KG1 (cell line): ENCODE results near the gene STPG2.

ENCODE experiments used
- DNase-seq: peaks from one replicate; lab custom pipeline; 2025; lab: John Stamatoyannopoulos, UW

Gene STPG2

DNA sequence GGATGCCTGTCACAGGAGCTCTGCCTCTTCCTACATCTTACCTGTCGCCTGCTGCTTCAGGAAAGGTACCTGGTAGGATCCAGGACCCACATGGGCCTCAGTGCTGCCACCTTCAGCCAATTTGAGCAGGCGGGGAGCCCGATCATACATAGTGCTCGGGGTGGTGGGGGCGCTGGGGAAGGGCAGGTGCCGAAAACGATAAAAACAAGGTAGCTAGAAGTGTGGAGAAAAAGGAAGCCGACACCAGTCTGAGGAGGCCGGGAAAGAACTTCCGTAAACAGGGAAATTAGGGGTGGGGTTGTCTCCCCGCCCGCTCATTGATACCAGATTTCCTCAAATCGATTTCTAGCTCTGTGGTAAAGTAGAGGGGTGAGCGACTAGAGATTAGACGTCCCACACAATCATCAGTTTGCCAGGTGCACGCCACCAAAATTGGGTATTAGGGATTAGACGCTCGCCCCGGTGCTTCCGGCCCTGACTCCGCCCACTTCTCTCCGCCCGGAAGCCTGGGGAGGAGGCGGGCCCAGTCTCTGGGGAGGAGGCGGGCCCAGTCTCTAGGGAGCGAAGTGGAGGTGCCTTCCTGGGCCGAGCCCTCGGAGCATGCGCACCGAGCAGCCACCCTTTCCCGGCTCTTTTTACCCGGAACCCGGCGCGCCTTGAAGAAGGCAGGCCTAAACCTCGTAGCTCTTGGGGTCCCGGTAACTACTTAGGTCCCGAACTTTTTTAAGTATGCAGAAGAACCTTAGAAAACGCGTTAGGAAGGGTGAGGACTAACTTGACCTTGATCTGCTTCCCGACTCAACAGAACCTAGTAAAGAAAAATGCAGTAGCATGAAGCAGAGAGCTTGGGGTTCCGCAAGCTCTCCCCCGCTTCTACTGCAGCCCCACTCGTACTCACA lies at the start of gene STPG2:
Gene STPG2 (minus strand): TSS at position 476 of the 899 bp plus-strand sequence.
- DNase-seq, result peak; percentile 89

DNA sequence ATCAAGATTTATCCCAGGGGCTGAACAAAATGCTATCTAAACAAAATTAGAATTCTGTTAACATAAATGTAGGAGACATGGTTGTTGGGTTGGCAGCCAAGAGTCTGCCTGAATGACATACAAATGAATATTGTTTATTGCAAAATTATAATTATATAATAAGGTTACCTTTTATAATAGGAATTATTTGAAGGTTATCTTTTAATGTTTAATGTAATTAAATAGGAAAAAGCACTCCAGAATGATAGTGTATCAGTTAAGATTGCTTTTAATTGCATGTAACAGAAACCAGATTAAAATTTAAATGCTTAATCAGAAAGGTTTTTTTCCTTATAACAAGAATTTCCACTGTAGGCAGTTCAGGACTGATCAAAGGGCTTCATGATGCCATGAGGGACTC lies 42.0 kb upstream of the STPG2 start:
- no peak for DNase-seq

DNA sequence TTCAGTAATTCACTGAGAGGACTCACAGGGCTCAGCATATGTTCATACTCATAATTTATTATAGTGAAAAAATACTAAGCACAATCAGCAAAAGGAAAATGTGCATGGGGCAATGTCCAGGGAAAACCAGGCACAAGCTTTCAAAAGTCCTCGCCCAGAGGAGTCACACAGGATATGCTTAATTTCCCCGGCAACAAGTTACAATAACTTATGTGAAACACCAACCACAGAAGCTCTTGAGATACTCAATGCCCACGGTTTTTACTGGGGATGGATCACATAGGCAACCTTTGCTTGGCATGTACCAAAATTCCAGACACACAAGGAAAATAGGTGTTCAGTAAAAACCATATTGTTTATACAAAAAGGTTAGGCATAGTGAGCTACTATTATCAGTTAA lies 38.5 kb upstream of the STPG2 start:
- no peak for DNase-seq

DNA sequence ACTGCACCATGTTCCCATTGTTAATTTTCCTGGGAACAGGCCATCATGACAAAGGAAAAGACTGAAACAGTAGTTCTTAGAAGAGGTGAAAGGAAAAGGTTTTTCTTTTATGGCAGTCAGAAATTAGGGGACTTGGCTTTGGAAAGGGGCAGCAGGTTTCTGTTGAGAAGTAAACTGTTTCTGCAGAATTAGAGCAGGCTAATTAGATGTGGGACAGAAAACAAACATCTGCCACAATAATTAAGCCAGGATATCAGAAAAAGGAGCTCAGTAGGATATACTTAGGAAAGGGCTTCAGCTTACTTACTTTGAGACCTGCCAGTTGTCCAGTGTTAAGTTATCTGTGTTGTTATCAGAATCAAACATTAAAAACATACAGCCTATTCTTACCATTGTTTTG lies 36.7 kb upstream of the STPG2 start:
- no peak for DNase-seq

DNA sequence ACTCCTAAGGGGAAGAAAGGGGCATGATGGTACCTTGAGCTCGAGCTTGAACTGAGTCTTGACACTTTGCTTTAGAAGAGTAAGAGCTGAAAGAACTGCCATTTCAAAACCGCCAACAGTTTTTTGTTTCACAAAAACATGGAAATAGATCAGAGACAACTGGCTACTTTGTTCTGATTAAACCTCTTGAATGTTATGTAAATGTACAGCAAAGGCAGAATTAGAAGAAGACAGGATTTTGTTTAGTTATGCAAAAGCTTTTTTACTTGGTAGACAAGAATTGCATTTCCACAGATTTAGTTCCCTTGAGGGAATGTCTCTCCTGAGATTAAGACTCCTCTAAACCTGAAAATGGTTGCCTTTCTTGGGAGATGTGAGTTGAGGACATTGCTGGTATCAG lies 33.3 kb upstream of the STPG2 start:
- no peak for DNase-seq

DNA sequence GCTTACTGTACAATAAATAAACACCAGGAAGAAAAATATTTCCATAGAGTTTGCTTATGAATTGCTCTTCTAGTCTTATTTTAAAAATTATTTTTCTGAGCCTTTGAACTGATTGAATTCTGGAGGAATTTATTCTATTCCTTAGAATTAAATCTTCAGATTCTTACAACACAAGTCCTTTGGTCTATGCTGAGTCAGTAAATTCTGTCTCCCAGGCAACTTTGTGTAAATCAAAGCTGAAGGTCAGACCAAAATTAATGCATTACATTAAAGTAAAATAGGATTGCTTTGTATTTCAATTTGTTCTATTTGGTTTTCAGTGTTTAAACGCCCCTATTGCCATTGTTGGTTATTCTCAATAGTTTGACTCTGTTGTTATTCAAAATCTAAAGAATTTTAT lies 26.8 kb upstream of the STPG2 start:
- DNase-seq, result no peak

DNA sequence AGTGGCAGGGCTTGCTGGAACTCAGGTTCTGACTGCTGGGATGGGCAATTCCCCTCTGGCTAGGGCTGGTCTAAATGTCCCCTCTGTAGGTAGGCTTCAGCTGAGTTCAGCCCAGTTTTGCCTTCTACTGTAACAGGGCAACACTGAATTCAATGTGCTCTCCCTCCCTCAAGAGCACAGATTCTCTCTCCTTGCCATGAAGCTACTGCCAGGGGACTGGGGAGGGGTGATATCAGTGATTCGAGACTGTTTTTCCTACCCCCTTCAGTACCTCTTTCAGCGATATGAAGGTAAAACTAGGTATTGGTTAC lies 23.4 kb upstream of the STPG2 start:
- no peak for DNase-seq

DNA sequence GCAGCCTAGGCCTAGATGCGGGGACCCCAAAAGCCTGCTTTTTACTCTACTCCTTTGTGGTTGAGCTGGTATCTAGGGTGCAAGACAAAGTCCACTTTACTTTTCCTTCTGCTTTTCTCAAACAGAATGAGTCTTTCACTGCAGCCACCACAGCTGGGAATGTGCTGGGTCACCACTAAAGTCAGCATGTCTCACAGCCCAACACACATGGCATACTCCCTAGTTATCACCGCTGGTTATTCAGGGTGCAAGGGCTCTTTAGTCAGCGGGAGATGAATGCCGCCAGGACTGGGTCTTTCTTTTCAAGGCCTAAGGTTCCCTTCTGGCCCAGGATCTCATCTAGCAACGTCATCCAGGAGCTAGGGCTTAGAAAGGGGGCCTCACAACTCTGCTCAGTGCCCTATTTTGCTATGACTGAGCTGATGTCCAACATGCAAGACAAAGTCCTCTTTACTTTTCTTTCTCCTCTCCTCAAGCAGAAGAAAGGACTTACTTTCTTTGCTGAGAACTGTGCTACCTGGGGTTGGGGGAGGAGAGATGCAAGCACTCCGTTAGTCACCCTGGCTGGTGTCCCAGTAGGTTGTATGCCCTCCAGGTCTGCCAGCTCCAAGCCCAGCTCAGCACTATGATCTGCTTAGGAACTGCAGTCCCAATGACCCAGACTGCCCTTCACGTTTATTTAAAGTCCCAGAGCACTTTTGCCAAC lies 22.9 kb upstream of the STPG2 start:
- DNase-seq, result no peak

DNA sequence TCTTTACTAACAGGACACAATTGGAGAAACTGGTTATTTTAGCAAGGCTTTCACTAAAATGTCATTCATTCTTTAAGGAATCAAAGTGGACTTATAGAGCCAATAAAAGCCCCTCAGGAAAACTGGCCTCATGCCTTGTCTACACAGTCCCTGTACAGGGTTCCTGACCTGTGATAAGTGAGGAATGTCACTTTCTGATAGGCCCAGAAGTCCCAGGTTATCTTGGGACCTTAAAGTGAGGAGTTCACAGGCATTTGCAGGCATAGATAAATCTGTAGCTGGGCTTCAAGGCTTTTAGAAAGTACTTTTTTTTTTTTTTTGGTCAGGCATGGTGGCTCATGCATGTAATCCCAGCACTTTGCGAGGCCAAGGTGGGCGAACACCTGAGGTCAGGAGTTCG lies 19.4 kb upstream of the STPG2 start:
- DNase-seq, result no peak

DNA sequence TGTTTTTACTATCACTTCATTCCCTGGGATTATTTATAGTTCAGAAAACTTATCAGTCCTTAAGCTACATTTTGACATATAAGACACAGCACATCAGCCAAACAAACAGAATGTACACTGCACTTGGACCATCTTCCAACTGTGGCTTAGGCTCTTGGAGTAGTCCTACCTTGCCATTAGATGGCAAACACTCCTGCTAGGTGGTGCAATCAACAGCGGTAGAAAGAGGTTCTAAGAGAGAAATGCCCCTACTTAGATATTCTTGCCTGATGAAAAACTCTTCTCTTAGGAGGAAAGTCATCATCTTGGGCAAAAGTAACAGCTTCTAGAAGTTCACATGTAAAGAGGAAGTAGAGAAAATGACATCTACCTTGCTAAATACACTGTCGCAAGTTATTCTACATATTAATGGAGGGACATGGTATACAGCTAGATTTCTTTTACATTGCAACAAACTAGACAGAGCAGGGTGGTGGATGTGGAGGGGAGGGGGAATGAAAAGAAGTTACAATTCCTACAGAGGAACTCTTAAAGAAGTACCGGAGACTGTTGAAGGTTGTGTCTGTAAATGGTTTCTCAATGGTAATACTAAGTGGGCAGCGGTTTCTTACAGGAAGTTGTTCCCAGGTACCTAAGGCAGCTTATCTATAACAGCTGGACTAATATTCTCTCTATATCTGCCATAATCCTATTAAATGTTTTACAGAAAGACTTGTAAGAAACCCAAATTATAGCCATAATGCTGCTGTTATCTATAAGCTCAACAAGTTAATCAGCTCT lies 8.1 kb upstream of the STPG2 start:
- DNase-seq, result no peak

DNA sequence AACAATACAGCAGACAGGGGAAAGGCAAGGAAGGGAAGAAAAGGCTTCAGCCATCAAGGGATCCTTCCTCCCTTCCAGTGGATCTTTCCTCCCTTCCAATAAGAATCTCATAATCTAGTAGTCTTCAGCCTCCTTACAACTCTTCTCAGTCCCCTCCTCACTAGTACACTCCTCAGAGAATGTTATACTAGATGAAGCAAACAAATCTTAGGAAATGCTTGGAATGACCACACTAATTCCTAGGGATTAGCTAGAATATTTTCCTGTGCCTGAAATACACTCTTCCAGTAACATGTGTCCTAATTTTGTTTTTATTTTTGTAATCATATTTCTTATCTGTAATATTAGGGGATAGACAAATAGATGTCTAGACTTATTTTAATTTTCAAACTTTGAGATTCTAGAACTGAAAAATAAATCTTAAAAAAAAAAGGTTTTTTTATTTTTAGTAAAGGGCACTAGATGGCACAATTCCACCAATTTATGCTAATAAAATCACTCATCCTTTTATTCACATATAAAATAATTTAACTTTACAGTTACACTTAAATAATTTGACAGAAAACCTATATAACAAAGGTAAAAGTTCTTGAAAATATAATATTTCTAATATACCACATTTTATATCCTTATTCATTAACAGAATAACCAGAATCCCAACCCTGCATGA lies 7.0 kb upstream of the STPG2 start:
- no peak for DNase-seq

DNA sequence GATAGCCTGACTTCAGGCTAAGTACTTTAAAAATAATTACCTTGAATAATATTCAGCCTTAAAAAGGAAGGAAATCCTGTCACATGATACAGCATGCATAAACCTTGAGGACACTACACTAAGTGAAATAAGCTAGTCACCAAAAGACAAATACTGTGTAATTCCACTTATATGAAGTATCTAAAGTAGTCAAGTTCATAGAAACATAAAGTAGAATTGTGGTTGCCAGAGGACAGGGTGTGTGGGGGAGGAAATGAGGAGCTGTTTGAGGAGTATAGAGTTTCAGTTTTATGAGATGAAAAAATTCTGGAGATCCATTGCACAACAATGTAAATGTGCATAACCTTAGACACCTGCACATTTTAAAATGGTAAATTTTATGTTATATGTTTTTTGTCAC lies 5.6 kb upstream of the STPG2 start:
- DNase-seq, result no peak

DNA sequence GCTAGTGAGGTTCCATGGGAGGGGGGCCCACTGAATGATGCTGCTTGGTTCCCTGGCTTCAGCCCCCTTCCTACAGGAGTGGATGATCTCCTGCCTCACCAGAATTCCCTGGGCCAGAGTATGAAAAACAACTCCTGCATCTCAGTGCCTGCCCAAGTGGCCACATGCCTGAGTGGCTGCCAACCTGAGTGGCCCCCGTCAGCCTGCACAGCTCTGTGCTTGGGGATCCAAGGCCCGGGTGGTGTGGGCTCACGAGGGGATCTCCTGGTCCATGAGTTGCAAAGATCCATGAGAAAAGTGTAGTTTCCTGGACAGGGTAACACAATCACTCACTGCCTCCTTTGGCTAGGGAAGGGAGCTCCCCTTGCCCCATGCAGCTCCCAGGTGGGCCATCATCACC lies 17.1 kb downstream of the STPG2 start:
- no peak for DNase-seq

DNA sequence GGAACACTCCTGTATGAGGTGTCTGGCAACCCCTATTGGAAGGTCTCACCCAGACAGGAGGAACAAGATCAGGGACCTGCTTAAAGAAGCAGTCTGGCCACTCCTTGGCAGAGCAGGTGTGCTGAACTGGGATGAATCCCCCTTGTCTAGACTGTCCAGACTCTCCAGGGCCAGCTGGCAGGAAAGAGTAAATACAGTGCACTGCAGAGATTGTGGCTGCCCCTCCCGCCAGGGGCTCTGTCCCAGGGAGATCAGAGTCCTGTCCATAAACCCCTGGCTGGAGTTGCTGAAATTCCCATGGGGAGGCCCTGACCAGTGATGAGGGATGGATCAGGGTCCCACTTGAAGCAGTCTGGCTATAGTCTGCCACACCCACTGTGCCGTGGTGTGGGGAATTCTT lies 17.7 kb downstream of the STPG2 start:
- no peak for DNase-seq

DNA sequence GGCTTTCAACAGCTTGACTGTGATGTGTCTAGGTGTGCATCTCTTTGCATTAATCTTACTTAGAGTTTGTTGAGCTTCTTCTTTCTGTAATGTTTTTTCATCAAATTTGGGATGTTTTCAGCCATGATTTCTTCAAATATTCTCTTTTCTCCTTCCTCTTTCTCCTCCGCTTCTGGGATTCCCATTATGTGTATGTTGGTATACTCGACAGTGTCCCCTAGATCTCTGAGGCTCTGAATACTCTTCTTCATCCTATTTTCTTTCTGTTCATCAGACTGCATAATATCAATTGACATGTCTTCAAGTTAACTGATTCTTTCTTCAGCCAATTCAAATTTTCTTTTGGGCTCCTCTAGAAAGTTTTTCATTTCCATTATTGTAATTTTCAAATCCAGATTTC lies 25.9 kb downstream of the STPG2 start:
- no peak for DNase-seq

DNA sequence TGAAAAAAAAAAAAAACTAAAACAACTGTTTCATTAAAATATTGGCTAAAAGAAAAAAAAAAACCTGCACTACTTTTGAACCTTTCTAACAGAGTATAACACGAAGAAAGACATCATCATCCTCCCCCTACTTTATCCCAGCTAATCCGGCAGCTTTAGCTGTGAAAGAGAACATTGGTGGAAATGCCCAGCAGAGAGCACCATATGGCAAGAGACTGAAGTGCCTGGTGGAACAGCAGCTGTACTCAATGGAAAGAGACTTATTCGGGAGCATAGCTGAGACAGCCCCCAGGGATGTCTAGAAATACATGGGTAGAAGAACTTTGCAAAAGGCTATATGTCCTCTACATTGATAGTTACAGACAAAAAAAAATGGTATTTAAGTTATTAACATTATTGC lies 30.3 kb downstream of the STPG2 start:
- DNase-seq, result no peak

DNA sequence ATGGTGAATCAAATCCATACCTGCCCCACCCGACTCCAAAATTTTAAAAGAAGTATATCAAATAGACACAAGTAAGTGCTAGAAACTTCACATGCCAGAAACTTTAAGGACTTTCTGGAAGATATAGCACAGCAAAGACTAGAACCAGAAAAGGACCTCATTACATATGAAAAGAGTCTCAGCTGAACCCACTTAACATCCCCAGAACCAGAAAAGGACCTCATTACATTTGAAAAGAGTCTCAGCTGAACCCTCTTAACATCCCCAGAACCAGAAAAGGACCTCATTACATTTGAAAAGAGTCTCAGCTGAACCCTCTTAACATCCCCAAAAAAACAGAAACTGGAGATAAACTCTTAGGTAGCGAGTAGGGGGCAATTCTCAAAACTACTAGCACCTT lies 32.3 kb downstream of the STPG2 start:
- no peak for DNase-seq

DNA sequence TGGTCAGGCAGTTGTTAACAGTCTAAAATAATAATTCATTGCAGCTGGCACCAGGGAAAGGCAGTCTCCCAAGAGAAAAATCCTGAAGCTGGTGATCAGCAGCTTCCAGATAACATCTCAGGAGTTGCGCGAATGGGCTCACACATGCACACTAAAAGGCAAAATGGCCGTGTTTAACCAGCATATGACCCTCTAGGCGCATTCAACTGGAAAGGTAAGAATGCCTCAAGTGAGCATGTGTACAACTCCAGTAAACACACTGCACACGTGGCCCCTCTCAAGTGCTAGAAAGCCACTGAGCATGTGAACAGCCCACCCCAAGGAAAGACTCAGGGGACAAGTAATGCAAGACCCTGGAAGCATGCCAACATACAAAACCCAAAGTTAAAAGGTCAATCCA lies 33.1 kb downstream of the STPG2 start:
- DNase-seq, result no peak

DNA sequence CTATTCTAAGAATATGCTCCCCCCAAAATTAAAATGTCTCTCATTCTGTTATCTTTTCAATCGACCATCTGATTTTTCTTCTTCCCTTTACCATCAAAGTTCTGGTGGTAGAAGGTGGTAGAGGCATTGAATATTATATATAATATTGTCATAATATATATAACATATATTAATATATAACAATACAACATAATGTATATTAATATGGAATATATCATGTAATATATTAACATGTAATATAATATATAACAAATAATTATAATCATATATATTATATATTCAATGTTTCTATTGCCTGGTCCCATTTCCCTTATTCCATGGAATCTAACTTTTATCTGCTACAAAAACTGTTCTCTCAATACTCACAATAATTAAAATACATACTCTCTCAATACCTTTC lies 40.6 kb downstream of the STPG2 start:
- DNase-seq, result no peak

DNA sequence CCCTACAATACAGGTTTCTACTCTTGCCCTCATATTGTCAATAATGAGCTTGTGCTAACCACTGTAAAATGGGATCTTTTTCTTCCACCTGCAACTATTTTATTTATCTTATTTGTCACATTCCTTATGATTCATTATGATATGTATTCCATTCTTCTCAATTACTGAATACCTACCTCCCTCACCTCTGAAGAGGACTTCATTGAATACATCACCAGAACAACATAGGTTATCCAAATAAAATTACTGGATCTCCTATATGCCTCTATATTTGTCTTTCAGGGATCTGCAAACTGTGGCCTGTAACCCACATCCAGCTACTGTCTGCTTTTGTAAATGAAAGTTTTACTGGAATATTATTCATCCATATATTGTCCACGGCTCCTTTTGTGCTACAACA lies 41.3 kb downstream of the STPG2 start:
- DNase-seq, result no peak

DNA sequence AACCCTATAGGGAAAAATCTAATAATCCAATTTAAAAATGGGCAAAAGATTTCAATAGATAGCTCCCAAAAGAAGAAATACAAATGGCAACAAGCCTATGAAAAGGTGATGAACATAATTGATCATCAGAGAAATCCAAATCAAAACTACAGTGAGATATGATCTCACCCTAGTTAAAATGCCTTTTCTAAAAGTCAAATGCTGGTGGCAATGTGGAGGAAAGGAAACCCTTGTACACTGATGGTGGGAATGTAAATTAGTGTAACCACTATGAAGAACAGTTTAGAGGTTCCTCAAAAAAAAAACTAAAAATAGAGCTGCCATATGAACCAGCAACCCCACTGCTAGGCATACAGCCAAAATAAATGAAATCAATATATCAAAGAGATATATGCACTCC lies 44.5 kb downstream of the STPG2 start:
- DNase-seq, result peak; percentile 56

DNA sequence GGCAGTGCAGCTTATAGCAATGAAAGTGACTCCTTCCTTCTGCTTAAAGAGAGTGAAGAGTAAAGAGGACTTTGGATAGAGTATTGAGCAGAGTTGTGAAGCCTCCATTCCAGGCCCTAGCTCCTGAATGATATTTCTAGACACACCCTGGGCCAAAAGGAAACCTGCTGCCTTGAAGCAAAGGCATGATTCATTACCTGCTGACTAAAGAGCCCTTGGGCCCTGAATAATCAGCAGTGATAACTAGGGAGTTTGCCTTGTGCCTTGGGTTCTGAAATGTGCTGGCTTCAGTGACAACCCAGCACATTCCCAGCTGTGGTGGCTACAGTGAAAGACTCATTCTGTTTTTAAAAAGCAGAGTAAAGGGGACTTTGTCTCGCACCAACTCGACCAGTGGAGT lies 49.2 kb downstream of the STPG2 start:
- no peak for DNase-seq
